CD4-positive, alpha-beta T cell (primary cell): ENCODE data around the gene PDZRN3. TPM values are rescaled to one million over a fixed set of nuclear protein-coding genes. Genes with fewer than 3 reads are reported as not detected.

Source experiments
- ATAC-seq: fragments of 200-7000 bp; cut with Tn5 transposase; one replicate; pipeline ENCODE4 v1.10.0; 2022; ENCODE audit warnings: mild to moderate bottlenecking; ENCODE audit not compliant: poor library complexity
- CTCF ChIA-PET: fragments of 350-600 bp; sonication (Branson Sonifier 250); formaldehyde crosslinking; loops from one replicate; lab custom pipeline; 2021; ENCODE audit warnings: antibody characterized with exemption, inconsistent platforms; lab: Charles Lee
- POLR2A ChIA-PET: fragments of 350-600 bp; sonication (Branson Sonifier 250); formaldehyde crosslinking; loops from one replicate; lab custom pipeline; 2021; ENCODE audit warnings: antibody characterized with exemption, inconsistent platforms; lab: Charles Lee
- DNase-seq, 14 experiments: peaks; one replicate each; pipeline ENCODE4 v3.0.0-alpha.2; 2013 to 2020; ENCODE audit warnings: mixed read lengths in 2 of 14
- H3K27ac ChIP-seq, 2 donors: one replicate each; pipeline versions ENCODE4 v1.5.1 to v1.7.0; 2013; ENCODE audit warnings: low read length in 2 of 2, low read depth in 1 of 2, mild to moderate bottlenecking in 1 of 2
- H3K27me3 ChIP-seq, 2 experiments: 1 replicate in 1 of 2; 2 replicates in 1 of 2; pipeline versions ENCODE4 v1.6.1 to v1.7.0; 2013; ENCODE audit warnings: low read length in 2 of 2, control low read depth in 1 of 2, mild to moderate bottlenecking in 1 of 2, moderate library complexity in 1 of 2; ENCODE audit not compliant: insufficient read depth in 2 of 2, control insufficient read depth in 1 of 2
- H3K36me3 ChIP-seq: one replicate; pipeline ENCODE4 v1.6.1; 2013; ENCODE audit warnings: low read length, control low read depth; ENCODE audit not compliant: insufficient read depth
- H3K4me1 ChIP-seq: one replicate; pipeline ENCODE4 v1.6.1; 2013; ENCODE audit warnings: low read length, control low read depth; ENCODE audit not compliant: insufficient read depth
- H3K4me3 ChIP-seq: one replicate; pipeline ENCODE4 v1.5.1; 2013; ENCODE audit warnings: mild to moderate bottlenecking, low read length, moderate library complexity
- H3K9me3 ChIP-seq, 2 experiments: 1 replicate in 1 of 2; 2 replicates in 1 of 2; pipeline versions ENCODE4 v1.6.1 to v1.7.0; 2013; ENCODE audit warnings: low read length in 2 of 2, mild to moderate bottlenecking in 2 of 2, control low read depth in 1 of 2, moderate library complexity in 1 of 2; ENCODE audit not compliant: control insufficient read depth in 1 of 2, insufficient read depth in 1 of 2
- H3K27ac Mint-ChIP-seq: one replicate; pipeline ENCODE4 v1.8.0; 2020; ENCODE audit warnings: mixed read lengths
- H3K27me3 Mint-ChIP-seq: one replicate; pipeline ENCODE4 v1.8.0; 2021; ENCODE audit warnings: mixed read lengths
- H3K36me3 Mint-ChIP-seq: one replicate; pipeline ENCODE4 v1.8.0; 2021; ENCODE audit warnings: low read depth, mixed read lengths
- H3K4me1 Mint-ChIP-seq: one replicate; pipeline ENCODE4 v1.8.0; 2021; ENCODE audit warnings: low read depth, mixed read lengths
- H3K4me3 Mint-ChIP-seq: one replicate; pipeline ENCODE4 v1.8.0; 2020; ENCODE audit warnings: mild to moderate bottlenecking, mixed read lengths
- H3K9me3 Mint-ChIP-seq: one replicate; pipeline ENCODE4 v1.8.0; 2020; ENCODE audit warnings: mixed read lengths
- intact Hi-C, 2 experiments: fragments of 100-400 bp; cut with DNase I in 1 of 2; cut with micrococcal nuclease in 1 of 2; formaldehyde crosslinking; loops; one replicate each; pipeline versions ENCODE4 v1.15.1 to v1.9.0; 2023 to 2025; cut with DNase I, micrococcal nuclease
- total RNA-seq, 174 experiments: library from RNA in 2 of 174; stranded (reverse) in 2 of 174; gene quantifications; one replicate each; pipeline ENCODE4 v1.2.3 and lab custom pipeline; 2021 to 2026
- TF ChIP-seq, protein P1 (sequence below): fragments of 200-600 bp; IDR thresholded peaks from one replicate; pipeline ENCODE4 v1.8.0; 2022; ENCODE audit warnings: antibody characterized with exemption, mild to moderate bottlenecking

The PDZRN3 gene
- total RNA-seq, 2 experiments from 2014 or later, result not detected

DNA sequence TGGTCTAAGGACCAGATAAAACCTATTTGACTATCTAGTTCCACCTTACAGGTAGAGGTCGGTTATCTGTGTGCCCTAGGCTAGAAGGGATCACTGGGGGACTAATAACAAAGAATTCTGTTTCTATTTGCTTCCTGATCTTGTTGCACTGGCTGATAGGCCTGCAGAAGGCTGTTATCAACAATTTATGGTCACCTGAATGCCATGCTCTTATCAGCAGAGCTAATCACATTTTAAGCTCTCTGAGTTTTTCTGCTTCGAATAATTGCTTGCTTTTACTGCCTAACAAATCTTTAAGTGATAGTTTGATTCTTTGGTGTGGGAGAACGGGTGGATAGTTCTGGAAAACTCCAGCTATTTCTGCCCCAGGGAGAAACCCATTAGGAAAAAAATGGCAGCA is 263.1 kb downstream of the PDZRN3 start:
- no peaks in the 10 kb centered on the region for H3K4me1 ChIP-seq
- Mint-ChIP-seq H3K4me1 (no peaks in the 10 kb centered on the region), H3K4me3 (no peak overlapping the region), H3K27me3 (no peaks in the 10 kb centered on the region), H3K27ac (no peak overlapping the region), H3K9me3 (peaks cover 15% of the 10 kb centered on the region), H3K36me3 (no peaks in the 10 kb centered on the region)
- ATAC-seq (no peak), DNase-seq (no peak)
- TF ChIP-seq, protein P1, sequence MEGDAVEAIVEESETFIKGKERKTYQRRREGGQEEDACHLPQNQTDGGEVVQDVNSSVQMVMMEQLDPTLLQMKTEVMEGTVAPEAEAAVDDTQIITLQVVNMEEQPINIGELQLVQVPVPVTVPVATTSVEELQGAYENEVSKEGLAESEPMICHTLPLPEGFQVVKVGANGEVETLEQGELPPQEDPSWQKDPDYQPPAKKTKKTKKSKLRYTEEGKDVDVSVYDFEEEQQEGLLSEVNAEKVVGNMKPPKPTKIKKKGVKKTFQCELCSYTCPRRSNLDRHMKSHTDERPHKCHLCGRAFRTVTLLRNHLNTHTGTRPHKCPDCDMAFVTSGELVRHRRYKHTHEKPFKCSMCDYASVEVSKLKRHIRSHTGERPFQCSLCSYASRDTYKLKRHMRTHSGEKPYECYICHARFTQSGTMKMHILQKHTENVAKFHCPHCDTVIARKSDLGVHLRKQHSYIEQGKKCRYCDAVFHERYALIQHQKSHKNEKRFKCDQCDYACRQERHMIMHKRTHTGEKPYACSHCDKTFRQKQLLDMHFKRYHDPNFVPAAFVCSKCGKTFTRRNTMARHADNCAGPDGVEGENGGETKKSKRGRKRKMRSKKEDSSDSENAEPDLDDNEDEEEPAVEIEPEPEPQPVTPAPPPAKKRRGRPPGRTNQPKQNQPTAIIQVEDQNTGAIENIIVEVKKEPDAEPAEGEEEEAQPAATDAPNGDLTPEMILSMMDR, result no peak
- no peaks in the 10 kb centered on the region for H3K36me3 ChIP-seq
- H3K9me3 ChIP-seq, result peaks cover 0 to 6% of the 10 kb centered on the region in 2 experiments
- POLR2A ChIA-PET, result no interaction called here
- no peak overlapping the region for H3K4me3 ChIP-seq
- no peak overlapping the region for H3K27ac ChIP-seq
- CTCF ChIA-PET, result no interaction called here
- no peaks in the 10 kb centered on the region for H3K27me3 ChIP-seq
- intact Hi-C loops, result no loop called here

DNA sequence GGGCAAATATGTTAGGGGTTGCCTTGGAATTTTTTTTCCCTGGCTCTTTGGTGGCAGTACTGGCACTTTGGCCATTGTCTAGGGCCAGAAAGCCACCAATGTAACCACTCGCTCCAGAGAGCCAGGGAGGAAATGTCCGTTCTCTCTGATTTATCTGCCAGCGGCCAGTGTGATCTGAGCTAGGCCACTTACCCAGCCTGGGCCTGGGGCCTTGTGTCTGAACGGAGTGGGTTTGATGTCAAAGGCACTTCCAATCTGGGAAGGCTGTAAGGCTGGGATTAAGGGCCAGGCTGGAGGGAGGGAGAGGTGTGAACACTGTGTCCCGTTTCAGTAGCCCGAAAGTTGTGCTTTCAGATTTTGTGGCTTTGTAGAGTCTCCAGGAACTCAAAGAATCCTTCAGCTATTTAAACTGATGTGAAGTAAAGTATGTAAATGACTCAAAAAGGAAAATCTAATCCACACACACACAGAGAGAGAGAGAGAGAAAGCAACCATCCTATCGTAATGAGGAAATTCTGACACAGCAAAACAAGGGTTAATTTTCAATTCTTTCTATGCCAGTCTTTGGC is 271.0 kb downstream of the PDZRN3 start:
- Histone ChIP-seq H3K36me3 (no peaks in the 10 kb centered on the region), H3K9me3 (no peaks in the 10 kb centered on the region), H3K4me1 (no peaks in the 10 kb centered on the region), H3K27me3 (no peaks in the 10 kb centered on the region), H3K27ac (no peak overlapping the region), H3K4me3 (no peak overlapping the region)
- ChIA-PET POLR2A (no interaction called here), CTCF (no interaction called here)
- TF ChIP-seq, protein P1, result no peak
- intact Hi-C loops, result no loop called here
- no peak overlapping the region for H3K4me3 Mint-ChIP-seq
- no peaks in the 10 kb centered on the region for H3K36me3 Mint-ChIP-seq
- H3K27me3 Mint-ChIP-seq, result peaks cover 19% of the 10 kb centered on the region
- no peak for ATAC-seq
- H3K4me1 Mint-ChIP-seq, result no peaks in the 10 kb centered on the region
- peaks cover 2% of the 10 kb centered on the region for H3K9me3 Mint-ChIP-seq
- no peak overlapping the region for H3K27ac Mint-ChIP-seq
- DNase-seq, result no peak

DNA sequence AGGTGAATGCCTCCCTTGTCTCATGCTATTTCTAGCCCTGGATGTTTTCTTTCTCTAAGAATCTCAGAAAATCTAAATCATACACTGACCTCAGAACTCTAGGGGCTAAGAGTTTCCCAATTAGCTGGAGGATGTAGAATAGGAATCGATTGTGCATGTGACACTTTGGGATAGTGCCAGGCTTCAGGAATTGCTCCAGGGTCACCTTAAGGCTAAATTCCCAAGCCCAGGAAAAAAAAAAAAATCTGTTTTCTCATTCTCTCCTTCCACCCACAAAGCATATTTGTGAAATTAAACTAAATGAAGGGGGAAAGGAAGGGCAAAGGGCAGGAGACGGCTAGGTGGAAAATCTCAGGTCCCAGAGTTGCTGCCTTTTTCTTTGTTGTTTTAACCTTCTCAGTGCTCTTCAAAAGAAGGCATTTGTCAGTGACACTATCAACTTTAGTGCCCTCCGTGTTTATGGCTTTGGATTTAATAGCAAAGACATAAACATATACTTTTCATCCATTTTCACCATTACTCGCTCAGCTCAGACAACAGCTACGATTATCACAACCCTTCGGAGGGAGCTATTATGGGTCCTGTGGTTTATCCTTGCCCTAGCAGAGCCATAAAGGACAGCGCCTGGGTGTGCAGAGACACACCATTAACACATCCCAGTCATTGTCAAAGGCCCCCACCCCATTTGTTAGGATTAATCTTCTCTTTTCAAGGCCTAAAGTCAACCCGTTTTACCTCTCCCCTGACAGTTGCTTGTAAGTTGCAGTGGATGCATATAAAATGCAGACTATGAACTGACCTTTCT is 271.7 kb downstream of the PDZRN3 start:
- Mint-ChIP-seq H3K4me1 (no peaks in the 10 kb centered on the region), H3K36me3 (no peaks in the 10 kb centered on the region), H3K27ac (no peak overlapping the region), H3K27me3 (peaks cover 22% of the 10 kb centered on the region), H3K9me3 (peaks cover 2% of the 10 kb centered on the region), H3K4me3 (no peak overlapping the region)
- no peak for ATAC-seq
- POLR2A ChIA-PET, result no interaction called here
- H3K9me3 ChIP-seq, result no peaks in the 10 kb centered on the region
- CTCF ChIA-PET, result no interaction called here
- TF ChIP-seq, protein P1, result no peak
- intact Hi-C loops, result no loop called here
- H3K36me3 ChIP-seq, result no peaks in the 10 kb centered on the region
- H3K27me3 ChIP-seq, result no peaks in the 10 kb centered on the region
- H3K27ac ChIP-seq, result no peak overlapping the region
- H3K4me3 ChIP-seq, result no peak overlapping the region
- no peak for DNase-seq
- no peaks in the 10 kb centered on the region for H3K4me1 ChIP-seq
